SU-DHL-6 (cell line): ENCODE data around the gene KLHL40.

ENCODE experiments used
- EZH2phosphoT487 ChIP-seq: fragments of 200-600 bp; sonication (generic), shearing (Covaris generic); conservative IDR thresholded peaks from 2 replicates; pipeline ENCODE4 v1.6.1; 2018; ENCODE audit warnings: mild to moderate bottlenecking, antibody characterized with exemption, low read length, moderate library complexity, mixed read lengths
- TF ChIP-seq, protein P1 (sequence below): fragments of 200-600 bp; sonication (generic); IDR thresholded peaks from one replicate; pipeline ENCODE4 v1.5.1; 2017; ENCODE audit warnings: antibody characterized with exemption, mild to moderate bottlenecking, low read length, moderate library complexity; ENCODE audit not compliant: insufficient read depth, poor library complexity, severe bottlenecking

GRCh38 chr3:42655980-42656679, 29.2 kb upstream of the KLHL40 start:
- TF ChIP-seq, protein P1, sequence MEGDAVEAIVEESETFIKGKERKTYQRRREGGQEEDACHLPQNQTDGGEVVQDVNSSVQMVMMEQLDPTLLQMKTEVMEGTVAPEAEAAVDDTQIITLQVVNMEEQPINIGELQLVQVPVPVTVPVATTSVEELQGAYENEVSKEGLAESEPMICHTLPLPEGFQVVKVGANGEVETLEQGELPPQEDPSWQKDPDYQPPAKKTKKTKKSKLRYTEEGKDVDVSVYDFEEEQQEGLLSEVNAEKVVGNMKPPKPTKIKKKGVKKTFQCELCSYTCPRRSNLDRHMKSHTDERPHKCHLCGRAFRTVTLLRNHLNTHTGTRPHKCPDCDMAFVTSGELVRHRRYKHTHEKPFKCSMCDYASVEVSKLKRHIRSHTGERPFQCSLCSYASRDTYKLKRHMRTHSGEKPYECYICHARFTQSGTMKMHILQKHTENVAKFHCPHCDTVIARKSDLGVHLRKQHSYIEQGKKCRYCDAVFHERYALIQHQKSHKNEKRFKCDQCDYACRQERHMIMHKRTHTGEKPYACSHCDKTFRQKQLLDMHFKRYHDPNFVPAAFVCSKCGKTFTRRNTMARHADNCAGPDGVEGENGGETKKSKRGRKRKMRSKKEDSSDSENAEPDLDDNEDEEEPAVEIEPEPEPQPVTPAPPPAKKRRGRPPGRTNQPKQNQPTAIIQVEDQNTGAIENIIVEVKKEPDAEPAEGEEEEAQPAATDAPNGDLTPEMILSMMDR: no peak
- TF ChIP-seq EZH2phosphoT487: no peak
